ENCODE measurements around the gene SUN1. TPM values are rescaled to one million over a fixed set of nuclear protein-coding genes. Genes with fewer than 3 reads are reported as not detected.

The SUN1 gene
- total and polyA plus RNA-seq, 2 donors (not counting 3 experiments of a cell fraction or from before 2014, with no cell fraction given), result 158 to 410 TPM

- BruUV-seq (replicated peaks), result no TSS peak
- POLR2A ChIA-PET, result no interaction called here
- no peaks in the 10 kb centered on the region for H3K9me1 ChIP-seq (replicated peaks; ENCODE audit: control insufficient read depth, extremely low read depth, insufficient read depth, low read length)
Observed at GRCh38 chr7:882336-883035, 50.2 kb downstream of the SUN1 start.

More at GRCh38 chr7:882336-883035, 50.2 kb downstream of the SUN1 start:
- H3K27me3 ChIP-seq (ENCODE audit: control insufficient read depth in 2 of 2, insufficient read depth in 2 of 2, low read length in 2 of 2), result no peaks in the 10 kb centered on the region
- intact Hi-C loops (cut with micrococcal nuclease) (no loop called here), dilution Hi-C loops (cut with MboI; ENCODE audit: extremely low pct_ligation_motif_present, low sequenced_read_pairs) (no loop called here)
- no peak overlapping the region for H3K27ac ChIP-seq (ENCODE audit: insufficient read depth, low read depth, low read length)
- no peak overlapping the region for H3K4me3 ChIP-seq (replicated peaks in 1 of 3; ENCODE audit: insufficient read depth in 1 of 3, low read depth in 1 of 3, low read length in 3 of 3)
- no peaks in the 10 kb centered on the region for H4K20me1 ChIP-seq (replicated peaks; ENCODE audit: control insufficient read depth, extremely low read depth, insufficient read depth, low read length)
- TF ChIP-seq MAX (IDR thresholded peaks at IDR 0.05; ENCODE audit: insufficient read depth, insufficient read length), result no peak
- no peak for TF ChIP-seq POLR2AphosphoS5 (IDR thresholded peaks at IDR 0.05; ENCODE audit: insufficient read depth, low read depth, low read length)
- TF ChIP-seq GATA2 (IDR thresholded peaks at IDR 0.05; ENCODE audit: insufficient read depth, insufficient read length, low read depth, low read length), result no peak
- TF ChIP-seq POLR2A (IDR thresholded peaks at IDR 0.05; ENCODE audit: low read depth, low read length), result no peak
- no peak for TF ChIP-seq FOS (IDR thresholded peaks at IDR 0.05; ENCODE audit: borderline replicate concordance, insufficient read depth, low read length)
- TF ChIP-seq MYC (IDR thresholded peaks at IDR 0.05; ENCODE audit: low read depth, low read length), result no peak
- TF ChIP-seq CTCF (IDR thresholded peaks at IDR 0.05; ENCODE audit: extremely low read depth in 1 of 2, insufficient read depth in 1 of 2, low read depth in 1 of 2, low read length in 2 of 2), result no peak
- TF ChIP-seq EZH2 (IDR thresholded peaks at IDR 0.05; ENCODE audit: borderline replicate concordance, low read depth, low read length, severe bottlenecking), result no peak
- no peak for TF ChIP-seq JUN (IDR thresholded peaks at IDR 0.05; ENCODE audit: borderline replicate concordance, insufficient read depth, insufficient read length, low read depth)
- no peak overlapping the region for H3K9ac ChIP-seq (replicated peaks; ENCODE audit: extremely low read depth, insufficient read depth, low read length)
- no peak for FAIRE-seq
- H3K4me1 ChIP-seq (ENCODE audit: control insufficient read depth, extremely low read depth, insufficient read depth, low read length), result peaks cover 6% of the 10 kb centered on the region
- peaks cover 82% of the 10 kb centered on the region for H3K79me2 ChIP-seq (ENCODE audit: control insufficient read depth, insufficient read depth, low read length)
- H3K4me2 ChIP-seq (ENCODE audit: insufficient read depth, low read length), result no peak overlapping the region
- DNase-seq (ENCODE audit: low read depth, low spot score), result no peak
- peaks cover 3 to 15% of the 10 kb centered on the region in 2 experiments for H3K36me3 ChIP-seq (ENCODE audit: control insufficient read depth in 2 of 2, extremely low read depth in 1 of 2, insufficient read depth in 2 of 2, low read length in 2 of 2)
- H3K9me3 ChIP-seq (replicated peaks; ENCODE audit: control insufficient read depth, insufficient read depth, low read length), result no peaks in the 10 kb centered on the region
- CTCF ChIA-PET, result no interaction called here
- no peak overlapping the region for H2AFZ ChIP-seq (ENCODE audit: low read depth, low read length)

Data from endothelial cell of umbilical vein (primary cell).